Measurements from ENCODE around the gene NBAS.

DNA sequence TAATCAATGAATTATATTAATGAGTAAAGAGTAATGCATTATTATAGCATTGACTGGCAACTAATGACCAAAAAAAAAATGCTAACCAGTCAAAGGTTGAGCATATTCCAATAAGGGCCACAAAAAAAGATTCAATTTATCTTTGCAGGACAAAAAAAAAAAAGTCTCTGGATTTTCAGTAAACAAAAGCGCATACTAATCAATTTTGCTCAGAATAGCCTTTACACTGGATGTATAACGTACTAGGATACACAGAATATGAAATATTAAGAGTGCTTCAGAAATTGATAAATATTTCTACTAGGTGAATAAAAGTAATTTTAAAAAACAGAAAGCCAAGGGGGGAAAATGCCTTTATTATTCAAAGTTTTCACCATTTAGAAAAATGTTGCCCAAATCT is 74.4 kb downstream of the NBAS start:
- TF ChIP-seq, protein P1, sequence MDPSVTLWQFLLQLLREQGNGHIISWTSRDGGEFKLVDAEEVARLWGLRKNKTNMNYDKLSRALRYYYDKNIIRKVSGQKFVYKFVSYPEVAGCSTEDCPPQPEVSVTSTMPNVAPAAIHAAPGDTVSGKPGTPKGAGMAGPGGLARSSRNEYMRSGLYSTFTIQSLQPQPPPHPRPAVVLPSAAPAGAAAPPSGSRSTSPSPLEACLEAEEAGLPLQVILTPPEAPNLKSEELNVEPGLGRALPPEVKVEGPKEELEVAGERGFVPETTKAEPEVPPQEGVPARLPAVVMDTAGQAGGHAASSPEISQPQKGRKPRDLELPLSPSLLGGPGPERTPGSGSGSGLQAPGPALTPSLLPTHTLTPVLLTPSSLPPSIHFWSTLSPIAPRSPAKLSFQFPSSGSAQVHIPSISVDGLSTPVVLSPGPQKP (IDR thresholded peaks at IDR 0.05; ENCODE audit: low read depth, low read length): no peak
- TF ChIP-seq ESRRA (IDR thresholded peaks at IDR 0.05; ENCODE audit: borderline replicate concordance, low read length): no peak
- TF ChIP-seq, protein P2, sequence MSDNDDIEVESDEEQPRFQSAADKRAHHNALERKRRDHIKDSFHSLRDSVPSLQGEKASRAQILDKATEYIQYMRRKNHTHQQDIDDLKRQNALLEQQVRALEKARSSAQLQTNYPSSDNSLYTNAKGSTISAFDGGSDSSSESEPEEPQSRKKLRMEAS (IDR thresholded peaks at IDR 0.05): no peak
- TF ChIP-seq, protein P3, sequence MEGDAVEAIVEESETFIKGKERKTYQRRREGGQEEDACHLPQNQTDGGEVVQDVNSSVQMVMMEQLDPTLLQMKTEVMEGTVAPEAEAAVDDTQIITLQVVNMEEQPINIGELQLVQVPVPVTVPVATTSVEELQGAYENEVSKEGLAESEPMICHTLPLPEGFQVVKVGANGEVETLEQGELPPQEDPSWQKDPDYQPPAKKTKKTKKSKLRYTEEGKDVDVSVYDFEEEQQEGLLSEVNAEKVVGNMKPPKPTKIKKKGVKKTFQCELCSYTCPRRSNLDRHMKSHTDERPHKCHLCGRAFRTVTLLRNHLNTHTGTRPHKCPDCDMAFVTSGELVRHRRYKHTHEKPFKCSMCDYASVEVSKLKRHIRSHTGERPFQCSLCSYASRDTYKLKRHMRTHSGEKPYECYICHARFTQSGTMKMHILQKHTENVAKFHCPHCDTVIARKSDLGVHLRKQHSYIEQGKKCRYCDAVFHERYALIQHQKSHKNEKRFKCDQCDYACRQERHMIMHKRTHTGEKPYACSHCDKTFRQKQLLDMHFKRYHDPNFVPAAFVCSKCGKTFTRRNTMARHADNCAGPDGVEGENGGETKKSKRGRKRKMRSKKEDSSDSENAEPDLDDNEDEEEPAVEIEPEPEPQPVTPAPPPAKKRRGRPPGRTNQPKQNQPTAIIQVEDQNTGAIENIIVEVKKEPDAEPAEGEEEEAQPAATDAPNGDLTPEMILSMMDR (IDR thresholded peaks at IDR 0.05): no peak

Measured in A549 (cell line).